Measurements from ENCODE around the gene LIN9.
"Not testable (repeated sequence)": the region's sequence is repeated elsewhere in the genome, so short reads cannot be mapped to it uniquely, and the experiment has no call there.

DNA sequence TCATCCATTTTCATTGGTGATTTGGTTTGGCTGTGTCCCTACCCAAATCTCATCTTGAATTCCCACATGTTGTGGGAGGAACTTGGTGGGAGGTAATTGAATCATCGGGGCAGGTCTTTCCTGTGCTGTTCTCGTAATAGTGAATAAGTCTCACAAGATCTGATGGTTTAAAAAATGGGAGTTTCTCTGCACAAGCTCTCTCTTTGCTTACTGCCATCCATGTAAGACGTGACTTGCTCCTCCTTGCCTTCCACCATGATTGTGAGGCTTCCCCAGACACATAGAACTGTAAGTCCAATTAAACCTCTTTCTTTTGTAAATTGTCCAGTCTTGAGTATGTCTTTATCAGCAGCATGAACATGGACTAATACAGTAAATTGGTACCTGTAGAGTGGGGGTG is 31.1 kb upstream of the LIN9 start:
- TF ChIP-seq, protein P1, sequence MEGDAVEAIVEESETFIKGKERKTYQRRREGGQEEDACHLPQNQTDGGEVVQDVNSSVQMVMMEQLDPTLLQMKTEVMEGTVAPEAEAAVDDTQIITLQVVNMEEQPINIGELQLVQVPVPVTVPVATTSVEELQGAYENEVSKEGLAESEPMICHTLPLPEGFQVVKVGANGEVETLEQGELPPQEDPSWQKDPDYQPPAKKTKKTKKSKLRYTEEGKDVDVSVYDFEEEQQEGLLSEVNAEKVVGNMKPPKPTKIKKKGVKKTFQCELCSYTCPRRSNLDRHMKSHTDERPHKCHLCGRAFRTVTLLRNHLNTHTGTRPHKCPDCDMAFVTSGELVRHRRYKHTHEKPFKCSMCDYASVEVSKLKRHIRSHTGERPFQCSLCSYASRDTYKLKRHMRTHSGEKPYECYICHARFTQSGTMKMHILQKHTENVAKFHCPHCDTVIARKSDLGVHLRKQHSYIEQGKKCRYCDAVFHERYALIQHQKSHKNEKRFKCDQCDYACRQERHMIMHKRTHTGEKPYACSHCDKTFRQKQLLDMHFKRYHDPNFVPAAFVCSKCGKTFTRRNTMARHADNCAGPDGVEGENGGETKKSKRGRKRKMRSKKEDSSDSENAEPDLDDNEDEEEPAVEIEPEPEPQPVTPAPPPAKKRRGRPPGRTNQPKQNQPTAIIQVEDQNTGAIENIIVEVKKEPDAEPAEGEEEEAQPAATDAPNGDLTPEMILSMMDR (IDR thresholded peaks at IDR 0.05), result not testable (repeated sequence)
- TF ChIP-seq POLR2A, POLR2AphosphoS5 (IDR thresholded peaks at IDR 0.05): not testable (repeated sequence)

All from suprapubic skin (tissue), 4 donors.